H9 (cell line): ENCODE data around the gene ZSWIM2. TPM values are rescaled to one million over a fixed set of nuclear protein-coding genes. Genes with fewer than 3 reads are reported as not detected.

ENCODE experiments used
- DNase-seq: peaks from one replicate; pipeline ENCODE4 v3.0.0-alpha.2; 2017
- H2AFZ ChIP-seq: one replicate; pipeline ENCODE4 v1.6.1; 2013; ENCODE audit warnings: mild to moderate bottlenecking, low read length, control low read depth, moderate library complexity
- H2AK5ac ChIP-seq: 2 replicates; pipeline ENCODE4 v1.6.1; 2013; ENCODE audit warnings: low read length, control low read depth, mixed read lengths; ENCODE audit not compliant: insufficient read length
- H2BK120ac ChIP-seq: one replicate; pipeline ENCODE4 v1.6.1; 2013; ENCODE audit warnings: low read depth, mild to moderate bottlenecking, low read length, control low read depth, inconsistent platforms; ENCODE audit not compliant: poor library complexity, severe bottlenecking
- H2BK12ac ChIP-seq: 2 replicates; pipeline ENCODE4 v1.6.1; 2013; ENCODE audit warnings: low read length, control low read depth, mixed read lengths, low read depth; ENCODE audit not compliant: insufficient read length
- H2BK15ac ChIP-seq: 2 replicates; pipeline ENCODE4 v1.6.1; 2013; ENCODE audit warnings: low read depth, low read length, control low read depth
- H2BK20ac ChIP-seq: one replicate; pipeline ENCODE4 v1.6.1; 2013; ENCODE audit warnings: low read depth, mild to moderate bottlenecking, low read length, control low read depth, inconsistent platforms; ENCODE audit not compliant: poor library complexity, severe bottlenecking
- H2BK5ac ChIP-seq: 2 replicates; pipeline ENCODE4 v1.6.1; 2013; ENCODE audit warnings: low read length, control low read depth, mixed read lengths; ENCODE audit not compliant: insufficient read length
- H3K14ac ChIP-seq: 2 replicates; pipeline ENCODE4 v1.6.1; 2013; ENCODE audit warnings: low read length, control low read depth; ENCODE audit not compliant: insufficient read depth
- H3K18ac ChIP-seq: 2 replicates; pipeline ENCODE4 v1.6.1; 2013; ENCODE audit warnings: low read depth, mild to moderate bottlenecking, mixed read lengths, low read length, control low read depth; ENCODE audit not compliant: insufficient read length
- H3K23ac ChIP-seq: 2 replicates; pipeline ENCODE4 v1.6.1; 2013; ENCODE audit warnings: low read length, control low read depth, mixed read lengths, low read depth; ENCODE audit not compliant: insufficient read length
- H3K23me2 ChIP-seq: 2 replicates; pipeline ENCODE4 v1.6.1; 2013; ENCODE audit warnings: low read depth, mild to moderate bottlenecking, mixed read lengths, low read length, control low read depth; ENCODE audit not compliant: insufficient read length, poor library complexity, severe bottlenecking
- H3K27ac ChIP-seq: 2 replicates; pipeline ENCODE4 v1.5.1; 2013; ENCODE audit warnings: low read length, control low read depth, mixed read lengths, low read depth; ENCODE audit not compliant: insufficient read length
- H3K27me3 ChIP-seq: 2 replicates; pipeline ENCODE4 v1.6.1; 2013; ENCODE audit warnings: low read length, control low read depth, inconsistent platforms; ENCODE audit not compliant: insufficient read depth
- H3K4ac ChIP-seq: 2 replicates; pipeline ENCODE4 v1.6.1; 2013; ENCODE audit warnings: low read depth, mild to moderate bottlenecking, control low read depth, inconsistent platforms, low read length, moderate library complexity
- H3K4me1 ChIP-seq: 2 replicates; pipeline ENCODE4 v1.6.1; 2013; ENCODE audit warnings: low read length, control low read depth, inconsistent platforms; ENCODE audit not compliant: insufficient read depth
- H3K4me2 ChIP-seq: 2 replicates; pipeline ENCODE4 v1.6.1; 2013; ENCODE audit warnings: low read length, control low read depth, mixed read lengths; ENCODE audit not compliant: insufficient read length, insufficient read depth
- H3K56ac ChIP-seq: 2 replicates; pipeline ENCODE4 v1.6.1; 2013; ENCODE audit warnings: low read depth, mild to moderate bottlenecking, mixed read lengths, low read length, control low read depth; ENCODE audit not compliant: insufficient read length
- H3K79me1 ChIP-seq: 2 replicates; pipeline ENCODE4 v1.6.1; 2013; ENCODE audit warnings: low read depth, mild to moderate bottlenecking, moderate library complexity, low read length, control low read depth, inconsistent platforms; ENCODE audit not compliant: insufficient read depth, poor library complexity, severe bottlenecking
- H3K79me2 ChIP-seq: 2 replicates; pipeline ENCODE4 v1.6.1; 2013; ENCODE audit warnings: low read length, control low read depth, inconsistent platforms; ENCODE audit not compliant: insufficient read depth
- H3K9ac ChIP-seq: 2 replicates; pipeline ENCODE4 v1.6.1; 2013; ENCODE audit warnings: low read length, control low read depth, mixed read lengths; ENCODE audit not compliant: insufficient read length; ENCODE audit errors: extremely low read depth
- H3K9me3 ChIP-seq: one replicate; pipeline ENCODE4 v1.6.1; 2013; ENCODE audit warnings: low read depth, low read length, inconsistent platforms; ENCODE audit not compliant: control insufficient read depth
- H3T11ph ChIP-seq: one replicate; pipeline ENCODE4 v1.6.1; 2013; ENCODE audit warnings: mild to moderate bottlenecking, low read length, control low read depth, inconsistent platforms
- H4K20me1 ChIP-seq: one replicate; pipeline ENCODE4 v1.6.1; 2013; ENCODE audit not compliant: control insufficient read depth, insufficient read length, insufficient read depth
- H4K5ac ChIP-seq: 2 replicates; pipeline ENCODE4 v1.6.1; 2013; ENCODE audit warnings: low read depth, mild to moderate bottlenecking, mixed read lengths, low read length, control low read depth; ENCODE audit not compliant: insufficient read length
- H4K8ac ChIP-seq: replicated peaks from 2 replicates; pipeline ENCODE4 v1.6.1; 2013; ENCODE audit warnings: low read length, control low read depth, mixed read lengths, low read depth; ENCODE audit not compliant: insufficient read length
- H4K91ac ChIP-seq: 2 replicates; pipeline ENCODE4 v1.6.1; 2013; ENCODE audit warnings: low read depth, mild to moderate bottlenecking, moderate library complexity, mixed read lengths, low read length, control low read depth; ENCODE audit not compliant: insufficient read length
- H3K27ac Mint-ChIP-seq, 3 experiments: 2 replicates in 2 of 3; 3 replicates in 1 of 3; pipeline ENCODE4 v1.8.0; 2020 to 2021; ENCODE audit warnings: mixed read lengths in 3 of 3, mild to moderate bottlenecking in 1 of 3, moderate library complexity in 1 of 3
- H3K27me3 Mint-ChIP-seq: 2 replicates; pipeline ENCODE4 v1.8.0; 2021; ENCODE audit warnings: low read depth, mild to moderate bottlenecking, moderate library complexity, mixed read lengths
- H3K36me3 Mint-ChIP-seq, 3 experiments: 2 replicates in 2 of 3; 3 replicates in 1 of 3; pipeline ENCODE4 v1.8.0; 2020 to 2021; ENCODE audit warnings: low read depth in 3 of 3, mixed read lengths in 3 of 3; ENCODE audit not compliant: insufficient read depth in 1 of 3
- H3K4me1 Mint-ChIP-seq, 2 experiments: 2 replicates each; pipeline ENCODE4 v1.8.0; 2020; ENCODE audit warnings: mixed read lengths in 2 of 2
- H3K4me3 Mint-ChIP-seq, 2 experiments: 2 replicates in 1 of 2; 3 replicates in 1 of 2; pipeline ENCODE4 v1.8.0; 2020 to 2021; ENCODE audit warnings: mild to moderate bottlenecking in 2 of 2, mixed read lengths in 2 of 2, moderate library complexity in 1 of 2
- H3K9me3 Mint-ChIP-seq, 2 experiments: 2 replicates in 1 of 2; 3 replicates in 1 of 2; pipeline ENCODE4 v1.8.0; 2020; ENCODE audit warnings: mild to moderate bottlenecking in 2 of 2, mixed read lengths in 2 of 2, moderate library complexity in 1 of 2
- CTCF ChIP-seq: fragments of 200-600 bp; sonication (generic); conservative IDR thresholded peaks from 3 replicates; pipeline ENCODE4 v1.8.0; 2021; ENCODE audit warnings: antibody characterized with exemption, mild to moderate bottlenecking
- WGBS: extraction: QIAGEN DNeasy Blood & Tissue Kit; methylation state at CpG from one replicate; pipeline ENCODE4 v1.1.7; 2013; ENCODE audit warnings: missing lambda C conversion rate, low lambda C conversion rate, mixed read lengths; ENCODE audit not compliant: insufficient read length; ENCODE audit errors: extremely low coverage; 5-methylcytosine and 5-hydroxymethylcytosine counted together
- total RNA-seq: library from RNA; stranded (reverse); gene quantifications from 2 replicates; pipeline ENCODE4 v1.2.1, GENCODE V29; 2021

The ZSWIM2 gene
- total RNA-seq, 1 experiment from 2014 or later = not detected

- Histone ChIP-seq H4K5ac (no peak overlapping the region), H2BK15ac (no peak overlapping the region), H3K79me2 (no peaks in the 10 kb centered on the region), H3K56ac (no peak overlapping the region), H4K8ac (no peak overlapping the region), H3K23me2 (no peaks in the 10 kb centered on the region), H2BK5ac (no peak overlapping the region), H3K4ac (no peak overlapping the region), H3K18ac (no peak overlapping the region), H3K9me3 (no peaks in the 10 kb centered on the region), H2BK120ac (no peak overlapping the region), H3K4me1 (no peaks in the 10 kb centered on the region), H3K4me2 (no peak overlapping the region), H3K14ac (no peak overlapping the region), H4K91ac (no peak overlapping the region), H3K79me1 (no peaks in the 10 kb centered on the region), H2AK5ac (no peak overlapping the region), H3K27ac (no peak overlapping the region), H2AFZ (no peak overlapping the region), H2BK20ac (no peak overlapping the region), H3K23ac (no peak overlapping the region), H3K27me3 (no peaks in the 10 kb centered on the region), H3T11ph (no peak overlapping the region), H4K20me1 (no peaks in the 10 kb centered on the region), H3K9ac (no peak overlapping the region), H2BK12ac (no peak overlapping the region)
- Mint-ChIP-seq H3K27me3 (no peaks in the 10 kb centered on the region), H3K36me3 (no peaks in the 10 kb centered on the region; a peak in 1 of 7 replicates), H3K27ac (no peak overlapping the region), H3K4me1 (peaks cover 0 to 4% of the 10 kb centered on the region in 2 experiments; a peak in 1 of 4 replicates), H3K9me3 (peaks cover 4 to 7% of the 10 kb centered on the region in 2 experiments; a peak in 1 of 5 replicates), H3K4me3 (no peak overlapping the region)
- DNase-seq = no peak
- no peak for TF ChIP-seq CTCF
- no CpG with 5 or more reads among the region's 2 CpGs for WGBS
Observed at GRCh38 chr2:186892821-186893220, 43.9 kb upstream of the ZSWIM2 start.
